ENCODE data around the gene VSTM2L.

- TF ChIP-seq CTCF (IDR thresholded peaks at IDR 0.05) (no peak), POLR2A (IDR thresholded peaks at IDR 0.05) (no peak)
Measured at GRCh38 chr20:37988306-37988954, 85.5 kb downstream of the VSTM2L start.

Measured in body of pancreas (tissue), 4 donors.